HG03520 (cell line): Measurements from ENCODE around the gene RSPH10B.
A peak's percentile ranks its signal among the peaks of the same experiment; 100 is the strongest.
"Not testable (repeated sequence)": the region's sequence is repeated elsewhere in the genome, so short reads cannot be mapped to it uniquely, and the experiment has no call there.

Experiments
- ATAC-seq: cut with Tn5 transposase; IDR thresholded peaks from one replicate; pipeline ENCODE4 v1.9.1; 2021; ENCODE audit warnings: mild to moderate bottlenecking, moderate library complexity; ENCODE audit not compliant: unreplicated experiment

RSPH10B gene

GRCh38 chr7:5970347-5970911 is at the start of gene RSPH10B:
RSPH10B (minus strand) TSS chr7:5970689; CDS start chr7:5967116, 3,573 bp downstream.
- not testable (repeated sequence) for ATAC-seq

DNA sequence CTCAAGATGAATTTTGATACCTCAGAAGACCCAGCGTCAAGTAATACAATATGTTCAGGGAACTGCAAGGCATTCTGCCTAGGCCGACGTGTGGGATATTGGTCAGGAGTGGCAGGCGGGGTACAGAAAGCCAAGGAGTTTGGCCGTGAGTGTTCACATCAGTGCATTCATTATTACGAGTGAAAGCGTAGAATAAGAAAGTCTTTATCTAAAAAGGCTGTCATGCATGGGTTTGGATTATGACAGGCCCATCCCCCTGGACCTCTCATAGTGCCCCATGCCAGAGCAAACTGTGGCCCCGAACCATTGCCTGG is 46.1 kb upstream of the RSPH10B start:
- ATAC-seq = no peak

DNA sequence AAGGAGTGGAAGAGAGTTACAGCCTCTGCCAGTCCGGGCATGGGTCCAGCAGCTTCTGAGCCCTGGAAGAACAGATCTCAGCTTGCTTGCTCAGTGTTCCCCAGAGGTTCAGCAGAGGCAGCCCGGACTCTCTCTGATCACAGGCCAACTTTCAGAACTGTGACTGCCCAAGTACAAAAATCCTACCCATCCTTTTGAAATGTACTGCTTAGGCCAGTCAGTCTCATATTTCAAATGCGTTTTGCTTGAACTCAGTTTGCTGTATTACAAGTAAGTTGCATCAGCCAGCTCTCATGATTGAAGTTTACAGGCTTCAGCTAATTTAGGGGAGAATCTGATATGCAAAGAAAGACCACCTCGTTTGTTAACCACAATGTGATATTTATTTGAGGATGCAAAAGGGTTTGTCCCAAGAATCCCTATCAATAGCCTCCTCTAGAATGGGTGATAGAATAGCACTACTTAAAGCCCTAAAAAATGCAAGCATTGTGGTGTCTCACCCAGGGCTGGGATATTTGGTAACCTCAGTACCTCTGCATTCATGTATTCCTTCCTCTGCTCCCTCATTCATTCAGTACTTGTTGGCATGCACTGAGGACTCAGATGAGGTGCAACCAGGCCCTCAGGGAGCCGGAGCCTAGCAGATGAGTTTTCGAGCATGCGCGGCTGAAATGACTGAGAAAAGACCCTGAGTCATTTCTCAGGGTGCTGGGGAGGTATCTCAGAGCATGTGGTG is 45.6 kb upstream of the RSPH10B start:
- ATAC-seq = peak; percentile 27

GRCh38 chr7:6012355-6013104 is 42.0 kb upstream of the RSPH10B start:
- ATAC-seq = no peak

GRCh38 chr7:6011541-6011940 is 41.1 kb upstream of the RSPH10B start:
- ATAC-seq = no peak

DNA sequence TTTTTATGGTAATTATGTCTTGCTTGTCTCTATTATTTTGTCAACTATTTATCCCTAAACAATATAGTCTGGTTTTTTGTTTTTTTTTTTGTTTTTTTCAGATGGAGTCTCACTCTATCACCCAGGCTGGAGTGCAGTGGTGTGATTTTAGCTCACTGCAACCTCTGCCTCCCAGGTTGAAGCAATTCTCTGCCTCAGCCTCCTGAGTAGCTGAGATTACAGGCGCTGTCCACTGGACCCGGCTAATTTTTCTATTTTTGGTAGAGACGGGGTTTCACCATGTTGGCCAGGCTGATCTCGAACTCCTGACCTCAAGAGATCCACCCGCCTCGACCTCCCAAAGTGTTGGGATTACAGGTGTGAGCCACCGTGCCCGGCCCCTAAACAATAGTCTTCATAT is 39.9 kb upstream of the RSPH10B start:
- ATAC-seq = not testable (repeated sequence)

DNA sequence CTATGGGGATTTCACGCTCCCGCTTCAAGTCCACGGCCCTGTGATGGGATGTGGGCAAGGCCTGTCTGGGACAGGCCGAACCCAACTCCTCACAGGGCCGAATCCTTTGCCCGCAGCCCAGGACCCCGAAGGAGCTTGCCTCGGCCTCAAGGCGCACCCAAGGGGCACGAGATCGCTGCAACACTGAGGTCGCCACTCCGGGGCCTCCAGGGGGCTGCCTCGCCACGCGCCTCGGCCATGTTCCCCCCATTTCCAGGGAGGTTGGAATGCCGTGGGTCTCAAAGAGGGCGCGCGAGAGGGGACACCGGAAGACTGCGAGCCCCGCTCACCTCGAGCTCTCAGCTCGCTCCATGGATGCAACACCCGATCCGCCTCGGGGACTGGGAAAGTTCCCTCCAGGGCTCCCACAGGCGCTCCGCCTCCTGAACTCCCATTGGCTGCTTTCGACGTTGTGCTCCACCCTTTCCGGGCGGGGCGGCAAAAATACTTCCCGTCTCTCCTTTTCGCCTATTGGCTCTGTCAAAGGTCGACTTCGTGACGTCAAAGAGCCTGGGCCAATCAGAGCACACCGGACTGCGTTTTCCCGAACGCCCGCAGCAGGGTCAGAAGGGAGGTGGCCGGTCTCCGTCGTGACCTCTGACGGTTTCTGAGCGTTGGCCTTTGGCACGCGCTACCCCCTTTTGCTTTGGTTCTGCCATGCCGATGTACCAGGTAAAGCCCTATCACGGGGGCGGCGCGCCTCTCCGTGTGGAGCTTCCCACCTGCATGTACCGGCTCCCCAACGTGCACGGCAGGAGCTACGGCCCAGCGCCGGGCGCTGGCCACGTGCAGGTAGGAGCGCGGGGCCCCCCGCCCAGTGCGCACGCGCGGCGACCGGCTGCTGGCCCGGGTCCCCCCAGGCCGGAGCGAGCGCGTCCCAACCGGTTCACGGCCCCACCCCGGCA is 38.5 kb upstream of the RSPH10B start, which contains the start of the genes AIMP2 and PMS2:
TSS of gene AIMP2 (plus strand) at position 605 of the 944 bp plus-strand sequence. CDS start at position 697, 92 bp downstream.
TSS of gene PMS2 (minus strand) at position 382 of the 944 bp plus-strand sequence. CDS start at position 352, 30 bp downstream.
- ATAC-seq = peak; percentile 95

DNA sequence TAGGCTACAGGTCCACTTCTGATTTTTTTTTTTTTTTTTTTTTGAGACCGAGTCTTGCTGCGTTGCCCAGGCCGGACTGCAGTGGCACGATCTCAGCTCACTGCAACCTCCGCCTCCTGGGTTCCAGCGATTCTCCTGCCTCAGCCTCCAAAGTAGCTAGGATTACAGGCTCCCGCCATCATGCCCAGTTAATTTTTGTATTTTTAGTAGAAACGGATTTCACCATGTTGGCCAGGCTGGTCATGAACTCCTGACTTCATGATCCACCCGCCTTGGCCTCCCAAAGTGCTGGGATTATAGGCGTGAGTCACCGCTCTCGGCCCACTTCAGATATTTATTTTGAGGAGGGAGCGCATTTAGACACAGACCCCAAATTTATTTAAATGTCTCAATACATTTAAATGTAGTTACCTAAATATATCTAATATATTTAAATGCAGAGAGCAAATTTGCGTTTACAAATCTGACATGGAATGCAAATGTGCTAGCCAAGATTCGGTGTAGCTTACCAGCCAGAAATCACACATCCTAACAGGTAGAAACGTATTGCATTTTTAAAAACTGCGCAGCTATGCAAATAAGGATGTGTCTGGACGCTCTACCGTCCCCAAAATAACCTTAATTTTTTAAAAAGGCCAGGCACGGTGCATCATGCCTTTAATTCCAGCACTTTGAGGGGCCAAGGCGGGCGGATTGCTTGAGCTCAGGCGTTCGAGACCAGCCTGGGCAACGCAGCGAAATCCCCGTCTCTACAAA is 37.5 kb upstream of the RSPH10B start:
- not testable (repeated sequence) for ATAC-seq

DNA sequence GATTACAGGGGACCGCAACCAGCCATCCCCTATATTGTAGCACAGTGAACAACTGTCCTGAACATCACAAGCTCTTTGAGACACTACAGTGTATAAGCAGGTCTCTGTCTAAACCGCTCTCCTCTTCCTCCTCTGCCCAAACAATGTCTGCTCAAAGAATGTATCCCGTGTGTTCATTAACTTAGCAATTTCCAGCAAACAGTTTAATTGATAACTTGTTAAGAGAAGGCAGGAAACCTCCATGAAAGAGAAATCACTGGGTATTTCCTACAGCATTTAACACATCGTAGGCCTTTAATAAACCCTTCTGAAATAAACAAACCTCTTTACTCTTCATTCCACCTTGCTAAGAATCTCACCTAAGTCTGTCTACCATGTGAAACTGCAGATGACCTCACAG is 36.9 kb upstream of the RSPH10B start:
- no peak for ATAC-seq

- ATAC-seq = no peak
Measured at GRCh38 chr7:5997210-5997808, 26.8 kb upstream of the RSPH10B start.

GRCh38 chr7:5987061-5987460 is 16.6 kb upstream of the RSPH10B start:
- not testable (repeated sequence) for ATAC-seq

GRCh38 chr7:5979680-5980314 is 9.3 kb upstream of the RSPH10B start:
- not testable (repeated sequence) for ATAC-seq

GRCh38 chr7:5973580-5973979 is 3.1 kb upstream of the RSPH10B start:
- not testable (repeated sequence) for ATAC-seq

- ATAC-seq = not testable (repeated sequence)
Measured at GRCh38 chr7:5963810-5964209, 6.7 kb downstream of the RSPH10B start.

GRCh38 chr7:5963205-5963604 is 7.3 kb downstream of the RSPH10B start:
- ATAC-seq = not testable (repeated sequence)

DNA sequence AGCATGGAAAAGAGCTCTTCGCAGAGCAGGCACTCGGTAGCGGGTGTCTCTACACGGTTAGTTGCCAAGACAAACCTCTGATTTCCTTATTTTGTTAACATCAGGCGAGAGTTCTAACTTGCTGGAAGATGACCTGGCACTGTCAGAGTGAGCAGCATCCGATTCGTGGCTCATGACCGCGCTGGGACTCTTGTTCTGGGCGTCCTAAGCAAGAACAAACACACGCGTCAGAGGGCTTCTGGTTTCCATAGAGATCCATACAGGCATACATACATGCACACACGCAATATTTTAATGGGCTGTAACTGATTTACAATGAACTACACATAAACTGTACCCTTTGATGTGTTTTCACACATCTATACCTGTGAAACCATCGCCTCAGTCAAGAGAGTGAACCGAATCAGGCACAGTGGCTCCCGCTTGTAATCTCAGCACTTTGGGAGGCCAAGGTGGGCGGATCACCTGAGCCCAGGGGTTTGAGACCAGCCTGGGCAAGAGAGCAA is 35.5 kb downstream of the RSPH10B start:
- not testable (repeated sequence) for ATAC-seq

GRCh38 chr7:5931905-5932644 is 38.4 kb downstream of the RSPH10B start:
- not testable (repeated sequence) for ATAC-seq

GRCh38 chr7:5931250-5931649 is 39.2 kb downstream of the RSPH10B start:
- ATAC-seq = not testable (repeated sequence)
